ENCODE results near the gene FCN1.

- TF ChIP-seq, protein P1, sequence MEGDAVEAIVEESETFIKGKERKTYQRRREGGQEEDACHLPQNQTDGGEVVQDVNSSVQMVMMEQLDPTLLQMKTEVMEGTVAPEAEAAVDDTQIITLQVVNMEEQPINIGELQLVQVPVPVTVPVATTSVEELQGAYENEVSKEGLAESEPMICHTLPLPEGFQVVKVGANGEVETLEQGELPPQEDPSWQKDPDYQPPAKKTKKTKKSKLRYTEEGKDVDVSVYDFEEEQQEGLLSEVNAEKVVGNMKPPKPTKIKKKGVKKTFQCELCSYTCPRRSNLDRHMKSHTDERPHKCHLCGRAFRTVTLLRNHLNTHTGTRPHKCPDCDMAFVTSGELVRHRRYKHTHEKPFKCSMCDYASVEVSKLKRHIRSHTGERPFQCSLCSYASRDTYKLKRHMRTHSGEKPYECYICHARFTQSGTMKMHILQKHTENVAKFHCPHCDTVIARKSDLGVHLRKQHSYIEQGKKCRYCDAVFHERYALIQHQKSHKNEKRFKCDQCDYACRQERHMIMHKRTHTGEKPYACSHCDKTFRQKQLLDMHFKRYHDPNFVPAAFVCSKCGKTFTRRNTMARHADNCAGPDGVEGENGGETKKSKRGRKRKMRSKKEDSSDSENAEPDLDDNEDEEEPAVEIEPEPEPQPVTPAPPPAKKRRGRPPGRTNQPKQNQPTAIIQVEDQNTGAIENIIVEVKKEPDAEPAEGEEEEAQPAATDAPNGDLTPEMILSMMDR (IDR thresholded peaks at IDR 0.05), result no peak
- no peak for TF ChIP-seq POLR2A (IDR thresholded peaks at IDR 0.05)
- TF ChIP-seq POLR2AphosphoS5 (IDR thresholded peaks at IDR 0.05), result no peak
These were observed 22.2 kb downstream of the FCN1 start for GRCh38 chr9:134895567-134895907.

Measured in breast epithelium (tissue), 3 donors.